Esophagus (tissue), 2 donors: ENCODE data around the gene S100A12. TPM values are rescaled to one million over a fixed set of nuclear protein-coding genes. Genes with fewer than 3 reads are reported as not detected.

Experiments
- H3K27ac ChIP-seq, 2 donors: one replicate each; pipeline ENCODE4 v1.5.1; 2013; ENCODE audit warnings: low read depth in 2 of 2, mild to moderate bottlenecking in 2 of 2, inconsistent platforms in 1 of 2, low read length in 1 of 2, moderate library complexity in 1 of 2
- H3K27me3 ChIP-seq, 2 donors: one replicate each; pipeline ENCODE4 v1.6.1; 2013; ENCODE audit warnings: low read length in 2 of 2, control low read depth in 1 of 2, mild to moderate bottlenecking in 1 of 2; ENCODE audit not compliant: insufficient read depth in 2 of 2, control insufficient read depth in 1 of 2
- H3K36me3 ChIP-seq, 2 donors: one replicate each; pipeline ENCODE4 v1.6.1; 2013; ENCODE audit warnings: low read length in 1 of 2; ENCODE audit not compliant: control insufficient read depth in 2 of 2, insufficient read depth in 2 of 2
- H3K4me1 ChIP-seq, 2 donors: one replicate each; pipeline ENCODE4 v1.6.1; 2013; ENCODE audit warnings: low read length in 1 of 2; ENCODE audit not compliant: control insufficient read depth in 2 of 2, insufficient read depth in 2 of 2
- H3K4me3 ChIP-seq, 2 donors: one replicate each; pipeline ENCODE4 v1.5.1; 2013; ENCODE audit warnings: low read length in 2 of 2, mild to moderate bottlenecking in 2 of 2, low read depth in 1 of 2, moderate library complexity in 1 of 2
- H3K9me3 ChIP-seq, 2 donors: one replicate each; pipeline ENCODE4 v1.6.1; 2013; ENCODE audit warnings: mild to moderate bottlenecking in 2 of 2, low read depth in 1 of 2, low read length in 1 of 2, moderate library complexity in 1 of 2; ENCODE audit not compliant: control insufficient read depth in 2 of 2, insufficient read depth in 1 of 2
- WGBS, 2 donors: extraction: QIAGEN DNeasy Blood & Tissue Kit; methylation state at CpG; one replicate each; pipeline ENCODE4 v1.1.7; 2013; 5-methylcytosine and 5-hydroxymethylcytosine counted together
- polyA plus RNA-seq, 2 donors: library from polyadenylated mRNA; stranded (reverse); fragments of 200-250 nt; gene quantifications; one replicate each; pipeline ENCODE4 v1.2.3, GENCODE V29; 2013
- donor health status: healthy with polysubstance abuse.
- donor health status: Bipolar disorder and iron deficiency.

The S100A12 gene
- polyA plus RNA-seq, 2 donors = 67.2 to 222 TPM

DNA sequence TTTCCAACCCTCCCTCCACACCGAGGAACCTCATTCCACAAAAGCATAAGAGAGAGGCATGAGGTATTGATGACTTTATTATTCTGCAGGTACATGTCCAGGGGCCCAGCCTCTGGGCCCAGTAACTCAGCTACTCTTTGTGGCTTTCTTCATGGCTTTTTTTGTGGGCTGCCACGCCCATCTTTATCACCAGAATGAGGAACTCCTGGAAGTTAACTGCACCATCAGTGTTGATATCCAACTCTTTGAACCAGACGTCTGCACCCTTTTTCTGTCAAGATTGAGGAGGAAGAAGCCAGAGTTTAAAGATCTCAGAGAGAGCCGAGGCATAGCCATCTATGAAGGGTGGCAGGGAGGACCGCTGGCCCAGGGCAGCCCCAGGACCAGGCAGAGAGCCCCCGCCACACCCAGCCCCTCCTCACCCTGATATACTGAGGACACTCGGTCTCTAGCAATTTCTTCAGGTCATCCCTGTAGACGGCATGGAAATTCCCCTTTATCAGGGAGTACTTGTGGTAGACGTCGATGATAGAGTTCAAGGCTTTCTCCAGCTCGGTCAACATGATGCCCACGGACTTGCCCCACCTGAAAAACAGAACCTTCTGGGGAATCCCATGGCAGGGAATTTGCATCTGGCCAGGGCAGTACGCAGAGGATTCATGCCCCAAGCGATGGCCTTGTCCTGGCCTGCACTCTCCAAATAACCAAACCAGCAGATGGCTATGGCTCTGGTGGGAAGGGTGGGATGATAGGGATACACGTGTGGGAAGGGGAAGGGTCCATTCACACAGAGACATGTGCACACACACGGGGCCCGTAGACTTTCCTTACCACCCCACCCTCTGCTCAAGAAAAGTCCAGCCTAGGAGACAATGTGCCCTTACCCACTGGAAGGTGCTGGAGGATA lies 14.8 kb upstream of the S100A12 start:
- Histone ChIP-seq H3K4me3 (peak overlapping the region; percentile 53 to 64), H3K27me3 (no peaks in the 10 kb centered on the region), H3K9me3 (no peaks in the 10 kb centered on the region), H3K36me3 (no peaks in the 10 kb centered on the region), H3K4me1 (peaks cover 0 to 26% of the 10 kb centered on the region in 2 donors), H3K27ac (peak overlapping the region; percentile 89 to 95)
- 52 to 61% methylated on average over 17 of the region's 17 CpGs for WGBS, 2 donors

- H3K4me1 ChIP-seq = peaks cover 0 to 20% of the 10 kb centered on the region in 2 donors
Measured at GRCh38 chr1:153389401-153389800, 14.0 kb upstream of the S100A12 start.

DNA sequence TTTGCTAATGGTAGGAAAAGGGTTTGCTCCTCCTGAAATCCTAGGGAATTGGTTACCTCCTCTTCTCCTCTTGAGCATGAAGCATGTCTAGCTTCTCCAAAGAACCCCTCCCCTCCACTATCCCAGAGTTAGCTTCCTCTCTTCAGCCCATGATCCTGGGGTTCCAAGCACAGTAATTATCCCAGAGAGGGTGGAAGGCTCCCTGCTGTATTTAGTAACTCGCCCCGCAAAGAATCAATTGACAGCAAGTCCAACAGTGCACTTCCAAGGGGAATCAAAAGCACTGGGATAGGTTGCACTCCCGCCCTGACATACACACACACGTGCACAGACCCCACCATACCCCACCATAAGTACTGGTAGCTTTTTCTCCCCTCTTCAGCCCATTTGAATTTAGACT lies 12.4 kb upstream of the S100A12 start:
- Histone ChIP-seq H3K4me3 (no peak overlapping the region), H3K36me3 (no peaks in the 10 kb centered on the region), H3K27me3 (no peaks in the 10 kb centered on the region), H3K27ac (peak overlapping the region; percentile 82 to 84), H3K4me1 (peaks cover 0 to 16% of the 10 kb centered on the region in 2 donors), H3K9me3 (no peaks in the 10 kb centered on the region)
- WGBS, 2 donors = 79 to 85% methylated on average over 4 of the region's 4 CpGs

More at GRCh38 chr1:153389401-153389800, 14.0 kb upstream of the S100A12 start:
- Histone ChIP-seq H3K36me3 (no peaks in the 10 kb centered on the region), H3K4me3 (peak overlapping the region; percentile 53 to 64), H3K27me3 (no peaks in the 10 kb centered on the region), H3K27ac (peak overlapping the region; percentile 89 to 95), H3K9me3 (no peaks in the 10 kb centered on the region)
- WGBS, 2 donors = 84 to 85% methylated on average over 1 of the region's 1 CpG

DNA sequence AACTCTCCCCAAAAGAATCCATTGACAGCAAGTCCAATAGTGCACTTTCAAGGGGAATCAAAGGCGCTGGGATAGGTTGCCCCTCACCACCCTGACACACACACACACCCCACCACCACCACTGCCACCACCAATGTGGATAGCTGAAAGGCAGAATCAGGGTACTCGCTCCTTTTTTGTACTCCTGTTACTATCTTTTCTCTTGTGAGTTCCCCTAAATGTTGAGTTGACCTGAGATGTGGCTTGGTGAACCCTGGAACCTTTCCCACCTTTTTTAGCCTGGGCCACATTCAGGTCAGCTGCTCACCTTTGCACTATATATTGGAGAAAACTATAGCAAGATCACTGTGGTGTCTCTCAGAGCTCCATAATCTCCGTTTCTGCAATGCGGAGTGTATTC lies 11.6 kb upstream of the S100A12 start:
- Histone ChIP-seq H3K4me3 (no peak overlapping the region), H3K36me3 (no peaks in the 10 kb centered on the region), H3K4me1 (peaks cover 0 to 13% of the 10 kb centered on the region in 2 donors), H3K27me3 (no peaks in the 10 kb centered on the region), H3K9me3 (no peaks in the 10 kb centered on the region), H3K27ac (peak overlapping the region; percentile 80 to 90)
- WGBS, 2 donors = 83 to 91% methylated on average over 4 of the region's 4 CpGs

DNA sequence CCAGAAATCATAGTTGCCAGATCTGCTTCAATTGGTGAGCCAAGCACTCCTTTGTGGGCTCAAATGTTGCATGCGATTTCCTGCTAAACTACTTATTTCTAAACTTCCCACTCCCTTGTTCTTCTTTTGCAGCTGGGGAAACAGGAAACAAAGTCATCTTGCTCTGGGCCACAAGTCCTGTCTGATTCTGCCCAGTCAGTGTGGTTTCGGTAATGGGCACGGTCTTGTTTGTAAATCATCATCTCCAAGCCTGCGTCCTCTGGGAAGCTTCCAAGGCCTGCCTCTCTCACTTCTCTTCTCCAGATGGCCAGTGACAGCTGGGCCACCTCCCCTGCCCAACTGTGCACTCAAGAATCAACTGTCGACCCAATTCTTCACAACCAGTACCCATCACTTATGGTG lies 11.1 kb upstream of the S100A12 start:
- no peaks in the 10 kb centered on the region for H3K27me3 ChIP-seq
- H3K4me3 ChIP-seq = no peak overlapping the region
- 31 to 45% methylated on average over 5 of the region's 5 CpGs for WGBS, 2 donors
- H3K4me1 ChIP-seq = peaks cover 0 to 11% of the 10 kb centered on the region in 2 donors
- no peaks in the 10 kb centered on the region for H3K9me3 ChIP-seq
- peak overlapping the region; percentile 80 to 90 for H3K27ac ChIP-seq
- H3K36me3 ChIP-seq = no peaks in the 10 kb centered on the region

DNA sequence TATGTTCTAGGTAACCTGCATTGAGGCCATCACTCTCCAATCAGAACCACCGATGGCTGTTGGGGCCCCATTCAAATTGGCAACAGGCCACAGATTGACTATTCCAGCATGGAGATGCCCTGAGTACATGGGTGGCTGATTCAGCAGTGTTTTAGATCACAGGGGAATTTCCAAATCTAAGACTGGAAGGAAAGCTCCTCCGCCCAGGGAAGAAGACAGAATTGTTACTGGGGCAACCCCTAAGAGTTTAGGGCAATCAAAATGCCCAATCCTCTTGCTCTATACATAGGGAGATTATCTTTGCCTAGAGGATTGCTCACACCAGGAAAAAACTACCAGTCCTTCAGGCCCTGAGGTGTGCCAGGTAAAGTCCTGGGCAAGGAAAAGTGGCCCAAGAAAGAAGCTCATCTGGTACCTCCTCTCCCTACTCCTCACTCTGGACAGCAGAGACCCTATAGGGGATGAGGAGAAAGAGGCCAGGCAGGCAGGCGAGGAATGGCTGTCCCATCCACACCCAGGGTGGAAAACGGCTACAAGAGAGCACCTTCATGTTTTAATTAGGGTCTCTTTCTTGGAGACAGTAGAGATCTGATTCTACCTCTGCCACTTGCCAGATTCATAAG lies 9.6 kb upstream of the S100A12 start:
- Histone ChIP-seq H3K9me3 (peaks cover 0 to 3% of the 10 kb centered on the region in 2 donors), H3K4me3 (no peak overlapping the region), H3K27me3 (no peaks in the 10 kb centered on the region), H3K27ac (peak overlapping the region; percentile 86 to 95), H3K36me3 (no peaks in the 10 kb centered on the region), H3K4me1 (peaks cover 0 to 8% of the 10 kb centered on the region in 2 donors)
- WGBS, 2 donors = 62 to 70% methylated on average over 4 of the region's 4 CpGs

- Histone ChIP-seq H3K9me3 (peaks cover 0 to 3% of the 10 kb centered on the region in 2 donors), H3K27me3 (no peaks in the 10 kb centered on the region), H3K4me1 (peaks cover 0 to 12% of the 10 kb centered on the region in 2 donors), H3K27ac (no peak overlapping the region), H3K36me3 (no peaks in the 10 kb centered on the region), H3K4me3 (no peak overlapping the region)
- 89 to 93% methylated on average over 23 of the region's 23 CpGs for WGBS, 2 donors
Measured at GRCh38 chr1:153380711-153381110, 5.3 kb upstream of the S100A12 start.

- Histone ChIP-seq H3K4me3 (no peak overlapping the region), H3K27ac (peak overlapping the region in 1 of 2 donors; percentile 14), H3K9me3 (peaks cover 0 to 3% of the 10 kb centered on the region in 2 donors), H3K27me3 (no peaks in the 10 kb centered on the region), H3K4me1 (peaks cover 0 to 10% of the 10 kb centered on the region in 2 donors), H3K36me3 (no peaks in the 10 kb centered on the region)
- 77 to 83% methylated on average over 10 of the region's 10 CpGs for WGBS, 2 donors
Measured at GRCh38 chr1:153379591-153379990, 4.2 kb upstream of the S100A12 start.

DNA sequence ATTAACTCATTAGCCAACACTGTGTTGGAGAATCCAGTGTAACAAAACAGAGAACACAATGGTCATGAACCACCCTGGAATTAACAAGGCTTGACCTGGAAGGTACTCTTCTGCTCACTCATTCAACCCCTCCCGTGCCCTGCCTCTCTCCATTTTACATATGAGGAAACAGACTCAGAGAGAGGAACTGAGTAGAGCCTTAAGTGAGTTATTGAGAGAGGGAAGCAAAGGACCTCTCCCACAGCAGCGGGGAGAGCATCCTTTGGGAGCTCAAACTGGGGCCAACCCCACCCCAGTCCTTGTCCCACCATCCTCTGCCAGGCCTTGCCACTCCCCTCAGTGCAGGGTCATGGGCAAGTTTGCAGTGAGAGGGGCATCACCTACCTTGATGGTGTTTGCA lies 1.4 kb downstream of the S100A12 start:
- H3K27ac ChIP-seq = peak overlapping the region; percentile 65 to 91
- 41 to 60% methylated on average over 2 of the region's 2 CpGs for WGBS, 2 donors

More for the DNA sequence above, 1.4 kb downstream of the S100A12 start:
- no peak overlapping the region for H3K4me3 ChIP-seq
- no peaks in the 10 kb centered on the region for H3K27me3 ChIP-seq
- H3K4me1 ChIP-seq = peaks cover 0 to 7% of the 10 kb centered on the region in 2 donors
- no peaks in the 10 kb centered on the region for H3K36me3 ChIP-seq
- H3K9me3 ChIP-seq = no peaks in the 10 kb centered on the region
